SW480 (cell line): ENCODE data around the gene C2orf72.
"Not testable (repeated sequence)": the region's sequence is repeated elsewhere in the genome, so short reads cannot be mapped to it uniquely, and the experiment has no call there.

Experiments used
- DNase-seq: peaks from one replicate; pipeline ENCODE4 v3.0.0-alpha.2; 2016; ENCODE audit warnings: low spot score

C2orf72 gene

DNA sequence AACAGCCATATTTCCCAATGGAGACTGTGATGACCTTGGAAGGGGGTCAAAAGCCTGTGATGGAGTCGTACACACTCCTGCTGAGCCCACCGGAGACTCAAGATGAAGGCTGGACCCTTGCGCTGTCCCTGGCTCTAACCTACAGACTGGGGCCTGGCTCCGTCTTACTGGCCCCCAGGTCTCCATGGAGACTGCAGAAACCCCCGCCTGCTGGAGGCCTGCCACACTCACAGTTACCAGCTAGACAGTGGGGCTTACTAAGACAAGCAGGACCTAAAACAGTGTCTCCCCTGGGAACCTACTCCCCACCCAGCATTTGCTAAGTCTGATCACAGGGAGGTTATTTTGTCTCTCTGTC lies 9.6 kb downstream of the C2orf72 start:
- no peak for DNase-seq

- DNase-seq, result no peak
Observed at GRCh38 chr2:231047274-231047922, 10.1 kb downstream of the C2orf72 start.

GRCh38 chr2:231047923-231048915 lies 10.9 kb downstream of the C2orf72 start:
- DNase-seq, result no peak

GRCh38 chr2:231049286-231050017 lies 12.1 kb downstream of the C2orf72 start:
- no peak for DNase-seq

DNA sequence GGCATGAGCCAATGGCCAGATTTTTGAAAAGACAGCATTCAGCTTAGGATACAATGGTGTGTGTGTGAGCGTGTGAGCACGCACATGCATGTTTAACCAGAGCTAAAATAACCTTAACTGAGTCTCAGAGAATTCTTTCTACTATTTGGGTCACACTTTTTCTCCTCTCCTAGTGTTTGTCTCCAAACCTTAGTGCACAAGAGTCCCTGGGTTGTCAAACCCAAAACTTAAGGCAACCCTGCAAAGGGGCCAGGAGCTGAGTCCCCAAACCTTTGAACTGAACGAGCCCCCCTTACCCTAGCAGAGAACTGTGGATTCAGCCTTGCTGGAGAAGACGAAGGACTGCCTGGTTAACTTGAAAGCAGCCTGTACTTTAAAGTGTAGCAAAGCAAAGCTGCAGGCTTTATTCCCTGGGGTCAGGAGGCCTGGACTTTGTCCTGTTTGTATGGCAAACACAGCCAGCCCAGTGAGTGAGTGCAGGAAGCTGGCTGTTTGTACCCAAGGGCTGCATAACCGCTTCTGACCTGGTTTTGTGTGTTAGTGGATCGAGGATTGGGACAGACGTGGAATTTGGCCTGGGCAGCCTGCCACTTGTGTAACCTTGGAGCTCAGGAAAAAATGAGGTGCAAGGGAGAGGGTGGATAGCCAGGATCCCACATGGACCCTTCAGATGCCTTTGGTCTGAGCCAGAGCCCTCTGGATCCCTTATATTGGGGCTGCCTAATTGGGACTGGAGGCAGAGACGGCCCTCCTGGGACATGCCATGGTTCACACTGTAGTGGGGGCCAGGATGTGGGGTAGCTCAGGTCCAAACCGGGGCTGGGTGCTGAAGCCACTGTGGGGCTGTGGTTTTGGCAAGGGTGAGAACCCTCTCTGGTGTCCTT lies 12.9 kb downstream of the C2orf72 start:
- no peak for DNase-seq

DNA sequence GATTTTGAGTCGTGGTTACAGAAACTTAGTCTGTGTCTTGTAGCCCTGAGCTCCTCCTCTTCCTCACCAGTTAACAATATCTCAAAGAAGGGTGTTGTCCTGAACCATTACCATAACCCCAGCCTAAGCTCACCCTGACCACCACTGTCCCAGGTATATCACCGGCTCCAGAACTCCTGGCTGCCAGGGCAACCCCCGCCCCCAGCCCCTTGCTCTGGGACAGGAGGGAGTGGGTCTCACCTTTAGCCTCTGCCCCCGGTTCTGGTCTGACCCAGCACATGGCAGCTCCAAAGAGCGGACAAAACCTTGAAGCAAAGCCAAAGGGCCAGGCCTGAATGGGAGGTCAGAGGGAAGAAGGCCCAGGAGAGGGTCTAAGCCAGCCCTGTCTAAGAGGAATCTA lies 13.8 kb downstream of the C2orf72 start:
- no peak for DNase-seq

DNA sequence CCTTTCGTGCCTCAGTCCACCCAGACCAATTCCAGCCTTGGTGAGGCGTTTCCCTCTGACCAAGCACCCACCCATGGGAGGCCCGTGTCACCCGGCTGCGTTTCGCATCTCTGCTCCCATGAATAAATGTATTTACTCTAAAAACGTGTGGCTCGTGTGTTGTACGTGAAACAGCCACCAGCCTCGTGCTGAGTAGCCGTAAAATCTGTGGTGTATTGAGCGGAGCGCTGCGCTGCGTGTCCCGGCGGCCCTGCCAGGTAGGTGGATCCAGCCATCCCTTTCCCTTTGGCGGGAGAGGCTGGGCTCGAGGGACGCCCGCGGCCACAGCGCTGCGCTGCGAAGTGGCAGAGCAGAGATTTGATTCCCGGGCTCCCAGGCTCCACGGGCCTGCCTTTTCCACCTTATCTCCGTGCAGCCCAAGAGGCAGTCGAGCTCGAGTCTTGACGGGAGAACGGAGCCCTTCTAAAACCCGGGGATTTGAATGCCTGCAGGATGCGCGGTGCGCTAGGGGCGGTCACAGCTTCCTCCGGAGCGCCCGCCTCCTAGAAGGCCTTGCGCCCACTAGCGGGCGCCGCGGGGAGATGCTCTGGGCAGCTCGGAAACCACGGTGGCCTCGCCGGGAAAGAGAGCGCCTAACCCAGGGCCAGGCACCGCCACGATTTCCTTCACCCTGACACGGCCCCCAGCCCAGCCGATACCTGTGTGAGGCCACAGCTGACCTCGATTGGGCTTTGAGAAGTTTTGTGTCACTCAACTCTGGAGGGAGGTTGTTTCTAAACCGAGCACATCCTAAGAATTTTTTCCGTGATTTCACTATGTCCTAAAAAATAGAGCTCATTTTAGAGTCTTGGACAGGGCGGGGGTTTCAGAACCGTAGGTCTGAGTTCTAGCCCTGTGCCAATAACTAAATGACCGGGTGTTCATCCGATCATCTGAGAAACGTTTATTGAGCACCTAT lies 15.4 kb downstream of the C2orf72 start:
- peak; percentile 74 for DNase-seq

DNA sequence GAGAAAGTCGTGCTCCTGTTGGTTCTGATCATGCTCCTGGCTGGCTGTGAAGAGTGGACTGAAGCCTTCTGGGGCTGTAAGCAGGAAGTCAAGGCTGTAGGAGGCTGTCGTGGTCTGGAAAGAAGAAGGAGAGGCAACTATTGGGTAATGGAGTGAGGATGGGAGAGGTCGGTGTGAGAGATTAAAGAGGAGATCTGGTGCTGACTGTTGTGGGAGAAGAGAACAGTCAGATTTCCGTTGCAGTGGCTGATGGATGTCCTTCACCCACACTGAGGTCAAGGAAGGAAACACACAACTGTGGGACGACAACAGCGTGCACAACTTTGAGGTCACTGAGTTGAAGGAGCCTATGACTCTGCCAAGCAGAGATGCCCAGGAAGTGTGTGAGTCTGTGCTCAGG lies 16.5 kb downstream of the C2orf72 start:
- DNase-seq, result no peak

DNA sequence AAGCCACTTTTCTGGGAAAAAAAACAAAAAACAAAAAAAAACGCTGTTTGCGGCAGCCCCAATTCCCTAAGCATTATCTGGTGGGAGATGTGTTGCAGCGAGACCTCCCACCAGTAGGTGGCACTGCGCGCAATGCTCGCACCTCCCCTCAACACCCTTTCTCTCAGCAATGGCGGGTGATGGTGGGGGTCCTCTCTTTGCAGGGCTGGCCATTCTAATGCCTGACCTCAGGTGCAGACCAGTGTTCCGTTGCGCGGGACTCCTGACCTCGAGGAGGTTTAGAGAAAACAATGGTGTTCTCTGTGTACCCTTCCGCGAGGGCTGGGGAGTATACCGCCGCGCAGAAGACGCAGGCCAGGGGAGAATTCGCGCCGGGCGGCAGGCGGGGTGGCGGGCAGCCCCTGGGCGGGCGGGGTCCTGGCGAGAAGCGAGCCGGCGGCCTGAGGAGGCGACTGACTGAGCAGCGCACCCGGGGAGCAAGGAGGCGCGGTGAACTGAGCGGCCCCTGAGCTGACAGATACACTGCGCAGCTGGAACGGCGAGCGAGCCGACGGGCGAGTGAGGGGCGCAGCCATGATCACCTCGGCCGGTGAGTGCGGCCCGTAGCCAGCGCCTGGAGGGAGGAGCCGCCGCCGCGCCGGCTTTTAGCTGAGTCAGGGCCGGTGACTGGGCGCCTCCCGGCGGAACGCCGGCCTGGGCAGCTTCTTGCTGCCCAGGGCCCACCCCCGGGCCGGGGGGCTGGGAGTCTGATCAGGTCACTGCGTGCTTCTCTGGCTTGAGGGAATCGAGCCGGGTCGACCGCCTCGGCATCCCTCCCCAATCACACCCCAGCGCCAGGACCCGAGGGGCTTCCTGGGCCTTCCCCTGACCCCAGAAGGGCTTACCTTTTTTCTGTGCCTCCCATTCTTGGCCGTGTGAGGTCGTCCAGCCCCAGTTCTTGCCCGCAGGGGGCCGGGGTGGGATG lies 19.4 kb downstream of the C2orf72 start, which contains the start of gene PSMD1:
Gene PSMD1 (plus strand): TSS at position 415 of the 964 bp plus-strand sequence. CDS start 159 bp downstream, at position 574.
- peak; percentile 81 for DNase-seq

DNA sequence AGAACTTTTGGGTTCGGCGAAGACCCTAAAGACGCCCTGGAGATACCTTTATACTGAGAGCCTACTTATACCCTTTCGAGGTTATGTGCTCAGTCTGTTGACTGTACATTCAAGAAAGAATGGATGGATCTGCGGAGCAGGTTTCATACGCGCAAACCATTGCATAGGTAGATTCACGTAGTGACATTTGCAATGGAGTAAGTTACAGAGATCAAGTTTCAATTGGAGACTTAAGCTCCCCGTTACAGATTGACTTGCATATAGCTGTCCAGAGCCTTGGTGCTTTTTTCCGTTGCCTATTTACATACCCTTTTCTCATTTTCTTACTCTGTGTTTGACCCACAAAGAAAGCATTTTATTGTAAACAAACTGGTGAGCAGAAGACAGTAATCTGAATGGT lies 20.3 kb downstream of the C2orf72 start:
- DNase-seq, result peak; percentile 30

DNA sequence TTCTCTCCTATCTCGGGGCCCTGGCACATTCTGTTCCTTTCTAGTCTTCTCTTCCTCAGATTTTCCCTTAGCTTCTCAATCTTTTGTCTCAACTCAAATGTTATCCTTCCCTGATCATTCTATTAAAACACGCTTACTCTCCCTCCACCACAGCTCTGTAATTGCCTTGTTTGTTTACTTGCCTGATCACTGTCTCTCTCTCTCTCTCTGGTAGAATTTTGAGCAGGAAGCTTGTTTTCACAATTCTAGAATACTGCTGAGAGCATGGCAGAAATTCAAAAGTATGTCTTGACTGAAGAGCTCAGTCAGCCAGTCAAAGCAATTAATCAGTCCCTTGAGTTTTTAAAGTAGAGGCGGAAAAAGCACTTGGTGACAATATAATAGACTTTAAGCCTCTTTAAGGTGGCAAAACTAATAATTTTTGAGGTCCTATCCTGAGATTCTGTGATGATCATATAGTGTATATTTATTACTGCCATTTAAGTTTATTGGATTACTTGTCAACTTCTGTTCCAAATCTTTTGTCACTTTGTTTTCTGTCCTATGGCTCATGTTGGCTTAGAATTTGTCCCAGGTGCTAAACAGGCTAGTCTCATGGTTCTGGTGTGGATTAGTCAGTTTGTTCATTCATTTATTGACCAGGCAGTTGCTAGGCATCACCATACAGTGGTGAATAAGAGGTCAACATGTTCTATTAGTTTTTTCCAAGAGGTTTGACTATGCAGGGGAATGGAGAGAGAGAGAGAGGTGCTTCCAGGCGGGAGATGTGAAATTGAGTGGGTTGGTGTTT lies 21.6 kb downstream of the C2orf72 start:
- DNase-seq, result no peak

DNA sequence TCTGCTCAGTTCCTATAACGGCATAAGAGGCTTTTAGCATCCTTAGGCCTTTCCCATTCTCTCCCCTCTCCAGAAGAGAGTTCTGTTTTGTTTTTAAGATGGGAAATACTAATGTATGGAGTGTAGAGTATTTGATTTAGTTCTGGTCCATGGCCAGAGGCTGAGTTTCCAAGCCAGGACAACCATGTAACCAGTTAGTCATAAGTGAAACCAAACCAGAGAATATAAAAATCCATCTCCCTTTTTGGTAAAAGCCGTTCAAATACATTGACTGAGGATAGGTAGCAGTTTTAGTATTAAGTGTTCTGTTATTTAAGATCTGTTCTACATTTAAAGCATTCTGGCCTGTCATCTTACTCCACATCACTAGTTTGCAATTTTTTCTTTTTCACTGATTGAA lies 22.4 kb downstream of the C2orf72 start:
- no peak for DNase-seq

- no peak for DNase-seq
Observed at GRCh38 chr2:231062776-231063175, 25.5 kb downstream of the C2orf72 start.

DNA sequence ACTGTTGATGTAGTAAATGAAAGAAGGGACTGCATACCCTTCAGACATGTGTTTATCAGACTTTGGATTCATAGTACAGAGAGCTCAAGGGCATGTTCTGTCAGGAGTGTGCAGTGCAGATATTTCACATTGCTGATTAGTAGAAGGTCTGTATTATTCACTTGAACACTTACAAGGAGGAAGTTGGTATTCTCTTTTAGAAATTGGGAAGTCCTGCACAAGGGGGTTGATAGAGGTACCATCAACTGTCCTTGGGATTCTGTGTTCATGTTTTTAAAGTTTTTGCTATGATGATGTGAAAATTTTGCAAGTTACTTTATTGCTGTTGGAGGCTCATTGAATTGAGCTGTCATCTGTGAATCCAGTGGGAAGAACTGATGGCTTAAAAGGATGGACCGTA lies 26.0 kb downstream of the C2orf72 start:
- DNase-seq, result no peak

- DNase-seq, result no peak
Observed at GRCh38 chr2:231065966-231066365, 28.6 kb downstream of the C2orf72 start.

DNA sequence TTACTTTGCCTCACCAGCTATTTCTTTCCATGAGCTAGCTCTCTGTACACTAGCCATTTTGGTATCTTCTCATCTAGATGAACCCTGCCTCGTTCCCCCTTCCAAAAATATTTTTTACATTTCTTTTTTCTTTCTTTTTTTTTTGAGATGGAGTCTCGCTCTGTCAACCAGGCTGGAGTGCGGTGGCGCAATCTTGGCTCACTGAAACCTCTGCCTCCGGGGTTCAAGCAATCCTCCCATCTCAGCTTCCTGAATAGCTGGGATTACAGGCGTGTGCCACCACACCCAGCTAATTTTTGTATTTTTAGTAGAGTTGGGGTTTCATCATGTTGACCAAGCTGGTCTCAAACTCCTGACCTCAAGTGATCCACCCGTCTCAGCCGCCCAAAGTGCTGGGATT lies 30.2 kb downstream of the C2orf72 start:
- not testable (repeated sequence) for DNase-seq

DNA sequence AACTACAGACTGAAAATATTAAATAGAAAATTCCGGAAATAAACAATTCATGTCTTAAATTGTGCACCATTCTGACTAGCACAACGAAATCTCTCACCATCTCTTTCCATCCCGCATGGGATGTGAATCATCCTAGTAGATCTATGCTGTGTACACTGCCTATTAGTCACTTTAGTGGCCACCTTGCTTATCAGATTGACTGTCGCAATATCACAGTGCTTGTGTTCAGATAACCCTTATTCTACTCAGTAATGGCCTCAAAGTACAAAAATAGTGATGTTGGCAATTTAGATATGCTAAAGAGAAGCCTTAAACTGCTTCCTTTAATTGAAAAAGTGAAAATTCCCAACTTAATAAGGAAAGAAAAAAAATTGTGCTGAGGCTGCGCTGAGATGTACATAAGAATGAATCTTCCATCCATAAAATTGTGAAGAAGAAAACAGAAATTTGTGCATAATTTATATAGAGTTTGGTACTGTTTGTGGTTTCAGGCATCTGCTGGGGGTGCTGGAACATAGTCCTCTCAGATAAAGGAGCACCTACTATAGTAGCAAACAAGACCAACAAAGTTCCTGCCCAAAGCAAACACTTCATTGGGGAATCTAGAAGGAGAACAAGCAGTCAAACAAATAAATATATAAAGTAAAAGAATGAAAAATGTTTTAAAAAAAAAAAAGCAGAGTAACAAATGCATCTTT lies 31.4 kb downstream of the C2orf72 start:
- no peak for DNase-seq
